HEK293T (cell line): ENCODE results near the gene ITGAV.

Source experiments
- ARNT ChIP-seq: fragments of 450-650 bp; IDR thresholded peaks from 2 replicates; pipeline ENCODE4 v1.6.1; 2017; ENCODE audit warnings: mild to moderate bottlenecking
- BHLHE40 ChIP-seq: fragments of 450-650 bp; IDR thresholded peaks from 2 replicates; pipeline ENCODE4 v1.6.1; 2016; ENCODE audit warnings: mild to moderate bottlenecking, moderate library complexity, borderline replicate concordance
- CTBP1 ChIP-seq: fragments of 450-650 bp; IDR thresholded peaks from 2 replicates; pipeline ENCODE4 v1.6.1; 2016; ENCODE audit warnings: borderline replicate concordance
- FOXA1 ChIP-seq: fragments of 450-650 bp; IDR thresholded peaks from 2 replicates; pipeline ENCODE4 v1.6.1; 2016; ENCODE audit warnings: mild to moderate bottlenecking
- FOXK2 ChIP-seq: fragments of 450-650 bp; IDR thresholded peaks from 2 replicates; pipeline ENCODE4 v1.6.1; 2016; ENCODE audit warnings: mild to moderate bottlenecking
- L3MBTL2 ChIP-seq: fragments of 450-650 bp; conservative IDR thresholded peaks from 2 replicates; pipeline ENCODE4 v1.6.1; 2016; ENCODE audit warnings: mild to moderate bottlenecking
- TARDBP ChIP-seq: fragments of 450-650 bp; IDR thresholded peaks from 2 replicates; pipeline ENCODE4 v1.6.1; 2016

- no peak for TF ChIP-seq BHLHE40
- TF ChIP-seq CTBP1 = no peak
- TF ChIP-seq L3MBTL2 = no peak
- no peak for TF ChIP-seq FOXA1
- no peak for TF ChIP-seq ARNT
- no peak for TF ChIP-seq FOXK2
- TF ChIP-seq TARDBP = no peak
These were observed 21.7 kb downstream of the ITGAV start for GRCh38 chr2:186611526-186611925.
